Measurements from ENCODE around the gene ZFP36L1.

GRCh38 chr14:68760761-68761160, 32.1 kb downstream of the ZFP36L1 start:
- TF ChIP-seq, protein P1, sequence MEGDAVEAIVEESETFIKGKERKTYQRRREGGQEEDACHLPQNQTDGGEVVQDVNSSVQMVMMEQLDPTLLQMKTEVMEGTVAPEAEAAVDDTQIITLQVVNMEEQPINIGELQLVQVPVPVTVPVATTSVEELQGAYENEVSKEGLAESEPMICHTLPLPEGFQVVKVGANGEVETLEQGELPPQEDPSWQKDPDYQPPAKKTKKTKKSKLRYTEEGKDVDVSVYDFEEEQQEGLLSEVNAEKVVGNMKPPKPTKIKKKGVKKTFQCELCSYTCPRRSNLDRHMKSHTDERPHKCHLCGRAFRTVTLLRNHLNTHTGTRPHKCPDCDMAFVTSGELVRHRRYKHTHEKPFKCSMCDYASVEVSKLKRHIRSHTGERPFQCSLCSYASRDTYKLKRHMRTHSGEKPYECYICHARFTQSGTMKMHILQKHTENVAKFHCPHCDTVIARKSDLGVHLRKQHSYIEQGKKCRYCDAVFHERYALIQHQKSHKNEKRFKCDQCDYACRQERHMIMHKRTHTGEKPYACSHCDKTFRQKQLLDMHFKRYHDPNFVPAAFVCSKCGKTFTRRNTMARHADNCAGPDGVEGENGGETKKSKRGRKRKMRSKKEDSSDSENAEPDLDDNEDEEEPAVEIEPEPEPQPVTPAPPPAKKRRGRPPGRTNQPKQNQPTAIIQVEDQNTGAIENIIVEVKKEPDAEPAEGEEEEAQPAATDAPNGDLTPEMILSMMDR (IDR thresholded peaks at IDR 0.05; ENCODE audit: borderline replicate concordance, extremely low read depth, low read length, poor library complexity, severe bottlenecking), result no peak
- no peak for TF ChIP-seq EZH2 (IDR thresholded peaks at IDR 0.05; ENCODE audit: borderline replicate concordance, low read depth, low read length, severe bottlenecking)
